Glutamatergic neuron (in vitro differentiated cells): ENCODE results near the gene RHOF. TPM values are rescaled to one million over a fixed set of nuclear protein-coding genes. Genes with fewer than 3 reads are reported as not detected.

Experiments
- DNase-seq: peaks from one replicate; pipeline ENCODE4 v3.0.0; 2022
- H3K27ac Mint-ChIP-seq: one replicate; pipeline ENCODE4 v1.8.0; 2020; ENCODE audit warnings: mild to moderate bottlenecking, mixed read lengths, inconsistent platforms; ENCODE audit not compliant: unreplicated experiment
- H3K27me3 Mint-ChIP-seq: one replicate; pipeline ENCODE4 v1.8.0; 2020; ENCODE audit warnings: mild to moderate bottlenecking, moderate library complexity, mixed read lengths, inconsistent platforms; ENCODE audit not compliant: unreplicated experiment
- H3K36me3 Mint-ChIP-seq: one replicate; pipeline ENCODE4 v1.8.0; 2020; ENCODE audit warnings: mild to moderate bottlenecking, mixed read lengths, inconsistent platforms; ENCODE audit not compliant: unreplicated experiment
- H3K4me1 Mint-ChIP-seq: one replicate; pipeline ENCODE4 v1.8.0; 2020; ENCODE audit warnings: mild to moderate bottlenecking, low read depth, mixed read lengths, inconsistent platforms; ENCODE audit not compliant: unreplicated experiment
- H3K4me3 Mint-ChIP-seq: one replicate; pipeline ENCODE4 v1.8.0; 2020; ENCODE audit warnings: mild to moderate bottlenecking, mixed read lengths, inconsistent platforms; ENCODE audit not compliant: unreplicated experiment
- H3K9me3 Mint-ChIP-seq: one replicate; pipeline ENCODE4 v1.8.0; 2020; ENCODE audit warnings: mild to moderate bottlenecking, moderate library complexity, mixed read lengths, inconsistent platforms; ENCODE audit not compliant: unreplicated experiment
- CTCF ChIP-seq: fragments of 200-600 bp; sonication (generic); IDR thresholded peaks from one replicate; pipeline ENCODE4 v1.5.0; 2021; ENCODE audit not compliant: partially characterized antibody, unreplicated experiment
- total RNA-seq: library from RNA; stranded (reverse); fragmentation: NEBNext Ultra II Directional; extraction: Animal tissue kit (Norgen Biotek cat#: 25700); gene quantifications from one replicate; pipeline ENCODE4 v1.2.1, GENCODE V29; 2021; ENCODE audit not compliant: unreplicated experiment

Gene RHOF
- total RNA-seq, 1 donor from 2014 or later: 31.1 TPM

DNA sequence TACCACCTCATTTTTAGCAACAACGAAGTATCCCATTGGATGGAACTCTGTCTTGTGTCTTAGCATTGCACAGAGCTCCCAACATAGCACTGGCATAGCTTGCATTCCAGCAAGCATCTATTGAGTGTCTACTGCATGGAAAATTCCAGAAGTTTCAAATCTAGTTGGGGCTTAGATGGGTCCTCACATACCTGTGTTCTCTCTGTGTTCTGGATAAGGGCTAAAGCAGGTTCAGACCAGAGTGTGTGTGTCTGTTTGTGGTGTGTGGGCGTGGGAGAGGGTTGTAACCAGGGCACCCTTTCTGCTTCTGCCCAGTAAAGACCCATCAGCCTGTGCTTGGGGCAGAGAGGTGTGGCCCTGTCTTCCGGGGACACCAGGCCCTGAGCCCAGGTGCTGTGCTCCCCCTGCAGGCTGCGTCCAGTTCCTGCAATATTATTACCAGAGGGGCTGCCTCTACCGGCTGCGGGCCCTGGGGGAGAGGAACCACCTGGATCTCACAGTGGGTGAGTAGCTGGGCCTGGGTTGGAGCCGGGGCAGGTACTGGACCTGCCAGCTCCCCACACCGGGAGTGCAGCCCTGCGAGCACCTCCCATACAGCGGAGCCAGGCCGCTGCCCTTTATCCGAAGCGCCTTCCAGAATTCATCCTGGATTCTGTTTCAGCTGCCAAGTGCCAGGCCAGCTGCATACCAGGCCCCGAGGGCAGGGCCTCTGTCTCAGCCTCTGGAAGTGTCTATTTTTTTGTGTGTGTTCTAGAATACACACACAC lies 20.3 kb downstream of the RHOF start:
- DNase-seq: peak; percentile 79
- H3K9me3 Mint-ChIP-seq: peaks cover 6% of the 10 kb centered on the region
- peak; percentile 77 for TF ChIP-seq CTCF
- H3K4me1 Mint-ChIP-seq: peaks cover 25% of the 10 kb centered on the region
- no peak overlapping the region for H3K27ac Mint-ChIP-seq
- peaks cover 6% of the 10 kb centered on the region for H3K27me3 Mint-ChIP-seq
- no peaks in the 10 kb centered on the region for H3K36me3 Mint-ChIP-seq
- no peak overlapping the region for H3K4me3 Mint-ChIP-seq

DNA sequence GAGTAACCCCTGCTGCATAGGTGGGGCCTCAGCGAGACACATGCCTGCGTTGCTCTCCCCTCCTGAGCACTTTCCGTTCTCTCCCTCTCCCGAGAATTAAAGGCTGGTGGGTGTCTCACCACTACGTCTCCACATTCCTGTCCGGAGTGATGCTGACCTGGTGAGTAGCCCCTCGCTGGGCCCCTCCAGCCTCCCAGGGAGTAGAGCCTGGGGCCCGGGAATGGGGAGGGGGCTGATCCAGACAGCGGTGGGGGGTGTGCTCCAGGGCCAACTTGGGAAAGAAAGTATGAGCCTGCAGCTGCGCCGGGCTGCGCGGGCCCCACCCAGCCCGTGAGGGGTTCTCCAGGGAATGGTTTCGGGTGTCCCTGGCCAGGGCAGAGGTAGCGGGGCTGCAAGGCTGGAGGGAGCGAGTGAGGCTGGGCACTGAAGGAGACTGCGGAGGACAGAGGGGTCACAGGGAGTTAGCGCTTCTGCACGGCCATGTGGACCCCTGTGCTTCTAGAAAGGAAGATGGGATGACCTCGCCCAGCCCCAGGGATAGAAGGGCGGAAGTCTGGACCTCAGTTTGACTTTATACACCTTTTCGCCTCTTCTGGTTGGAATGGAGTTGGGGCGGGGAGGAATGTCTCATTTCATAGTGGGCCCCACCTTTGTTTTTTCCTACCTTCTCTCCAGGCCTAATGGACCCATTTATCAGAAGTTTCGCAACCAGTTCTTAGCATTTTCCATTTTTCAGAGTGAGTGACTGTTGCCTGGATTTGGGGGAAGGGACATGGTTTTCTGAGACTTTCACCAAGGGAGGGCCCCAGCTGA lies 22.5 kb downstream of the RHOF start:
- H3K9me3 Mint-ChIP-seq: peaks cover 16% of the 10 kb centered on the region
- peaks cover 12% of the 10 kb centered on the region for H3K27me3 Mint-ChIP-seq
- H3K4me1 Mint-ChIP-seq: peaks cover 39% of the 10 kb centered on the region
- H3K36me3 Mint-ChIP-seq: no peaks in the 10 kb centered on the region
- DNase-seq: no peak
- H3K27ac Mint-ChIP-seq: peak overlapping the region; percentile 48
- TF ChIP-seq CTCF: no peak
- no peak overlapping the region for H3K4me3 Mint-ChIP-seq

DNA sequence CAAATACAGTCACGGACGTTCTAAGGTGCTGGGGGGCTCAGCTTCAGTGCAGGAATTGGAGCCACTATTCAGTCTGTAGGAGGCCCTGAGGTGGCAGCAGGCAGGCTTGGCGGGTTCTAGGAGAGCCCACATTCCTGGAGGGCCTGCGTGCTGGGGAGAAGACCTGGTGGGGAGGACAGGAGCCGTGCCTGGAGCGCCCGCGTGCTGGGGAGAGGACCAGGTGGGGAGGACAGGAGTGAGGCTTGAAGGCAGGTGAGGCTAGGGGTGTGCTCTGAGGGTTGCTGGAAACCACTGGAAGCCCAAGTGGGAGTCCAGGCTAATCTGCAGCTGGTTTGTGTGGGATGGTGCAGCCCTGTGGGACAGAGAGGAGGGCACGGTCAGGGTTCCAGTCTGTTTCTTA lies 23.1 kb downstream of the RHOF start:
- Mint-ChIP-seq H3K4me1 (peaks cover 40% of the 10 kb centered on the region), H3K4me3 (peak overlapping the region; percentile 38), H3K36me3 (no peaks in the 10 kb centered on the region), H3K27me3 (peaks cover 12% of the 10 kb centered on the region), H3K27ac (peak overlapping the region; percentile 97), H3K9me3 (peaks cover 16% of the 10 kb centered on the region)
- no peak for TF ChIP-seq CTCF
- DNase-seq: no peak

DNA sequence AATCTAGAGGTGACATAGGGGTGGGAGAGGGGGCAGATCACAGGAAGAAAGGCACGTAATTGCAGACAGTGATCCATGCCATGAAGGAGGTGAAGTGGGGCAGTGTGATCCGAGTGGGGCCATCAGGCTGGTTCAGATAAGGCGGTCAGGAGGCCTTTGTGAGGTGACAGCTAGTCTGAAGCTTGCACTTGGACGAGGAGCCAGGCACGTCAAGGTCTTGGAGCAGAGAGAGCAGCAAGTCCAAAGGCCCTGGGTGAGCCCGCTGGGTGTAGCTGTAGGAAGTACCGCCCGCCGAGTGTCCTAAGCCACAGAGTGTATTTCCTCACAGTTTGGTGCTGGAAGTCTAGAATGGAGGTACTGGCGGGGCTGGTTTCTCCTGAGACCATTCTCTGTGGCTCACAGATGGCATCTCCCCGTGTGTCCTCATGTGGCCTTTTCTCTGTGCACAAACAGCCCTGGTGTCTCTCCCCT lies 23.6 kb downstream of the RHOF start:
- H3K4me3 Mint-ChIP-seq: peak overlapping the region; percentile 38
- no peak for DNase-seq
- peaks cover 41% of the 10 kb centered on the region for H3K4me1 Mint-ChIP-seq
- TF ChIP-seq CTCF: no peak
- H3K27ac Mint-ChIP-seq: peak overlapping the region; percentile 97
- peaks cover 16% of the 10 kb centered on the region for H3K9me3 Mint-ChIP-seq
- no peaks in the 10 kb centered on the region for H3K36me3 Mint-ChIP-seq
- H3K27me3 Mint-ChIP-seq: peaks cover 12% of the 10 kb centered on the region

- Mint-ChIP-seq H3K27ac (peak overlapping the region; percentile 97), H3K36me3 (no peaks in the 10 kb centered on the region), H3K9me3 (peaks cover 18% of the 10 kb centered on the region), H3K4me1 (peaks cover 42% of the 10 kb centered on the region), H3K4me3 (peak overlapping the region; percentile 34), H3K27me3 (peaks cover 12% of the 10 kb centered on the region)
- DNase-seq: no peak
- TF ChIP-seq CTCF: no peak
Observed at GRCh38 chr12:121769297-121769830, 24.1 kb downstream of the RHOF start.
